Measurements from ENCODE around the gene CIZ1.
A peak's percentile ranks its signal among the peaks of the same experiment; 100 is the strongest.
"Not testable (repeated sequence)": the region's sequence is repeated elsewhere in the genome, so short reads cannot be mapped to it uniquely, and the experiment has no call there.

Gene CIZ1

DNA sequence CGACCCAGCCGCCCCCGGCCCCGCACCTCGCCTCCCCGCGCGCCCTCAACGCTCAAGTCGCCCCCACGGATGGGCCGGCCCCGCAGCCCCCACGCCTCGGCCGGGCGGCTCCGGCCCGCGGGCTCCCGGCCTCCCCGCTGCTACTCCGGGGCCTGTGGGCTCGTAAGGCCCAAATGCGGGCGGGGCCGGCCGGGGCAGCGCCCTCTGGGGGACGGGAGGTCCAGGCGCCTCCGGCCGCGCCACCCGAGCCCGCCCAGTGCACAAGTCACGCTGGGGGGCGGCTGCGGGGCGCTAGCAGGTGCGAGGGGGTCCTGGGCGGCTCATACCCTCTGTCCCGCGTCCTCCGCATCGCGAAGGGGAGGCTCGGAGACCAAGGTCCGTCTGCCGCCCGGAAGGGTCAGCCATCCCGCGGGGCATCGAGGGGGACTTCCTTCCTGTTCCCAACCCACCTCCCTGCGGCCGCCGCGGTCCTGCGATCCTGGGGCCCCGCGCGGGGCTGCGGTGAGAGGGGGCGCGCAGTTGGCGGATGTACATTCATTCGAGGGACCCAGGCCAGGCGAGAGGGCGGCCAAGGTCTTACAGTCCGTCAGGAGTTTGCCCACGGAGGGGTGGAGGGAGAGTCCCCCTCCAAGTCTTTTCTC is at the start of gene CIZ1:
TSS of gene CIZ1 (minus strand) at position 167 of the 641 bp plus-strand sequence. CDS start 715 bp downstream, outside the sequence.
- DNase-seq (ENCODE audit: low read depth in 2 of 2) = peak; percentile 34 to 59

GRCh38 chr9:128233817-128234406 is 42.5 kb upstream of the CIZ1 start:
- no peak for DNase-seq (ENCODE audit: low read depth in 2 of 2)

- DNase-seq (ENCODE audit: low read depth in 2 of 2) = no peak
Observed at GRCh38 chr9:128232528-128233428, 41.4 kb upstream of the CIZ1 start.

- no peak for DNase-seq (ENCODE audit: low read depth in 2 of 2)
Observed at GRCh38 chr9:128231638-128232527, 40.5 kb upstream of the CIZ1 start.

GRCh38 chr9:128230897-128231296 is 39.5 kb upstream of the CIZ1 start:
- not testable (repeated sequence) for DNase-seq (ENCODE audit: low read depth in 2 of 2)

DNA sequence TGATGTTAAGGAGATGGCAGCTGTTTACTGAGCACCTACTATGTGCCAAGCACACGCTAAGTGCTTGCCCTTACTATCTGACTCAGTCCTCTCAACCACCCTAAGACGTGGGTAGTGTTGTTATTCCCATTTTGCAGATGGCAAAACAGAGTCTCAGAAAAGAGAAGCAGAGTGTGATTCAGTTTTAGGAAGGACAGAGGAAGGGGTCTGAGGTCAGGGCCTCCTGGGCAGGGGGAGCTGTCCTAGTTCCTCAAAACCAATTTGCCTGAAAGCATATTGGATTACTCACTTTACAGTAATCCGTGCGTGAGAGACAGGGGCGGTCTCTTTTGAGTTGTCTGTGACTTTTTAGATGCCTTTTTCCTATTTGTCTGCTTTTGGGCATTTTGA is 35.0 kb upstream of the CIZ1 start:
- no peak for DNase-seq (ENCODE audit: low read depth in 2 of 2)

DNA sequence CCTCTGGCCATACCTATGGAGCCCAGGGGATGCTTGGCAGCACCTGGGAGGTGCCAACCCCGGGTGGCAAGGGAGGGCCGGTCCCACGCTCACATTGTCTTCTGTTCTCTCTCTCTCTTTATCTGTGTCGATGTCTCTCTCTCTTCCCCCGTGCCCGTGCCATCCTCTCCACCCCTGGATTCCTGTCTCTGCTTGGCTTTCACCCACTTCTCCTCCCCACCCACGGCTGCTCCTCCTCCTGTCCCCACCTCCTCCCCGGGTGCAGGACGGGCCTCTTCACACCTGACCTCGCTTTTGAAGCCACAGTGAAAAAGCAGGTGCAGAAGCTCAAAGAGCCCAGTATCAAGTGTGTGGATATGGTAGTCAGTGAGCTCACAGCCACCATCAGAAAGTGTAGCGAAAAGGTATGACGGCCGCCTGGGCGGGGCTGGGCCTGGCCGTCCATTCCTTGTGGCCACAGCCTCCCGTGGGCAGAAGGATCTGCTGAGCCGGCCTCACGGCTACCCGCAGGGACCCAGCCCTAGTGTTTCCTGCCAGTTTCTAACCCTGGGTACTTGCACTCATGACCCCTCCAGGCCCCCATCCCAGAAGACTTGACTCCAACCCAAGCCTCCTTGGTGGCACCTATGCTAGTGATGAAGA is 34.5 kb upstream of the CIZ1 start:
- DNase-seq (ENCODE audit: low read depth in 2 of 2) = no peak

DNA sequence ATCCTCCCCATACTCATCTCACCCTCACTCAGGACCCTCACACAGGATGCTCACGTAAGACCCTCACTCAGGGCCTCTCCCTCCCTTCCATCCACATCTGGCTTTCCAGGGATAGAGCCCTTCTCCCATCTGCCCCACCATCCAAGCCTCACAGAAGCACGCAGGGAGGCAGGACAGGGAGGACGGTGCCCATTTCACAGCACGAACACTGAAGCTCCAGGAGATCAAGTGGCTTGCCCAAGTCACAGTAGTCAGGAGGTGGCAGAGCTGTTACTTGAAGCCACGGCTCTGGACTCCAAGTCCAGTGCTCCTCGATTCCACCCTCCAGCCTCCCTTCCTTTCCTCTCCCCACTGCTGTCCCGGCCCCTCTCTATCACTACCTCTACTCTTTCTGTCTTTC is 33.5 kb upstream of the CIZ1 start:
- DNase-seq (ENCODE audit: low read depth in 2 of 2) = no peak

DNA sequence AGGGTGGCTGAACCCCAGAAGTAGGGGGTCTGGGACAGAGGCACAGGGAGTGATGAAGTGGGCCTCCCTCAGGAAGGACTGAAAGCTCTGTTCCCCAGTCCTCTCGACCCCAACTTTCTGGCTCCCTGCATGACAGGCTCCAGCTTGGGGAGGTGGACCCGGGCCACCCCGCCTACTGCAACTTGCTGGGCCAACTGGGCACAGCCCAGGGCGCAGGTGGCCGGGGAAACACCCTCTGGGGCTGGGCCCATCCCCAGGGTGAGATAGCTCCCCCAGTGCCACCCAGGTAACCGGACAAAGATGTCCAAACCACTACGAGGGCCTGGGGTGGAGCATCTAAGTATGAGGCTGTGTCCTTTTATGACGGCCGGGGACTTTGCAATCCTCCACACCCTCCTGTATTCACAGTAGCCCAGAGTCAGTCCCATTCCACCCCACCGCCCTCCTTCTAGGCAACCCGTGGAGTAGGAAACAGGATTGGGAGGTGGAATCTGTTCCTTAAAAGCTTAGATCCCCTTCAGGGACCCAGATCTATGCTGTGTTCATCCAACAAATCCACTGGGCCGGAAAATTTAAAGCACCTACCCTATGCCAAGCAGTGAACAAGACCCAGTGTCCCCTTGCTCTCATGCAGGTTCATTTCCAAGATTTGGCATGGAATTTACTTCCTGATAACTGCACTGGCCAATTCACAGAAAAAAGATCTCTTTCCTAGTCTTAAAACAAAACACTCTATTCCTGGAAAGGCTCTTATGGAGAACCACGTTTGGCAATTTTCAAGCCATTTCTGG is 31.7 kb upstream of the CIZ1 start:
- DNase-seq (ENCODE audit: low read depth in 2 of 2) = no peak

DNA sequence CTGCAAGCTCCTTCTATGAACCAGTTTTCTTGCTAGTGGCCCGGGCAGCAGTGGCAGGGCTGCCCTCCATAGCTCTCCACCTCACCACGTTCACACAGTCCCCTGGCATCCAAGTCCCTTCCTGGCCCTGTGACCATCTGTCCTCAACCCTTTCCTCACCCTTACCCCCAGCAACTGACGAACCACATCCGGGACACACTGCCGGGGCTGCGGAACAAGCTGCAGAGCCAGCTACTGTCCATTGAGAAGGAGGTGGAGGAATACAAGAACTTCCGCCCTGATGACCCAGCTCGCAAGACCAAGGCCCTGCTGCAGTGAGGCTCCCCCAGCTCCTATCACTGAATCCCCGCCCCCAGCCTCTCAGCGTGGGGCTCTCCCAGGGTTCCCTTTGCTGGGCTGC is 30.7 kb upstream of the CIZ1 start:
- no peak for DNase-seq (ENCODE audit: low read depth in 2 of 2)

- DNase-seq (ENCODE audit: low read depth in 2 of 2) = no peak
Observed at GRCh38 chr9:128219831-128220230, 28.5 kb upstream of the CIZ1 start.

- DNase-seq (ENCODE audit: low read depth in 2 of 2) = peak; percentile 72 to 83
Observed at GRCh38 chr9:128218518-128219389, 27.4 kb upstream of the CIZ1 start.

DNA sequence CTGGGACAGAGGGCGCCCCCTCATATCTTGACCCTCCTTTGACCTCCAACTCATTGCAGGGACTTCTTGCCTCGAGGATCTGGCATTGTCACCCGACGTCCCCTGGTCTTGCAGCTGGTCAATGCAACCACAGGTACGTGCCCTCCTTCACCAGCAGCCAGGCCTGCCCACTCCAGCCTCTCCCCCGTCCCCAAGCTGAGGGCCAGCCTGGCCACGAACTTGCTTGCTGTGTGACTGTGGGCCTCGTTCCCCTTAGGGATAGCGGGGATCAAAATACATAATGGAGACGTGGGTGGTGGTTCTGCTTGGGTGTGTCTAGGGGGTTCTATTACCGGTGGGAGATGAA is 26.8 kb upstream of the CIZ1 start:
- DNase-seq (ENCODE audit: low read depth in 2 of 2) = no peak

DNA sequence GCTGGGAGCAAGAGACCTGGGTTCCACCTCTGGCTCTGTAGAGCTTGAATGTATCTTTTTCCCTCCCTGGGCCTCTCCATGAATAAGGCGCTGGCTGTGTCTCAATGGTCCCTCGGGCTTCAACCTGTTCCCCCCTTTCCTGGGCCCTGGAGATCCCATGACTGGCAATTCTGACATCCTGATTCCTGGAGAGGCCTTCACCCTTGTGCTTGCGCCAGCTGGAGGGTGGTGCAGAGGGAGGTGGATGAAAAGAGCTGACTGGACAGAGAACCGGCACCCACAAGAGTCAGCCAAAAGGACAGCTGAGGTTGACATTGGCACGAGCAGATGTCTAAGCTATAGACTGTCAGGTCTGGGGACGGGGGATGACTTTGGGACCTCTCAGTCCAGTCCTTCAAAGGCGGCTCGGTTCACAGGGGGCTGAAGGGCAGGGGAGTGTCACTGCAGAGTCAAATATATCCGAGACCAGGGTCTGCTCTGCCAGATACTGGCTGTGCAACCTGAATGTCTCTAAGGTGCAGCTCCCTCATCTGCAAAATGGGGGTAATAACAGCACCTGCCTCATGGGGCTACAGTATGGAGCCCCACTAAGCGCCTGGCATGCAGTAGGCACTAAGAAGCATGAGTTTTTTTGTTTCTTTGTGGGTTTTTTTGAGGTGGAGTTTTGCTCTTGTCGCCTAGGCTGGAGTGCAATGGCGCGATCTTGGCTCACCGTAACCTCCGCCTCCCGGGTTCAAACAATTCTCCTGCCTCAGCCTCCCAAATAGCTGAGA is 25.6 kb upstream of the CIZ1 start:
- no peak for DNase-seq (ENCODE audit: low read depth in 2 of 2)

DNA sequence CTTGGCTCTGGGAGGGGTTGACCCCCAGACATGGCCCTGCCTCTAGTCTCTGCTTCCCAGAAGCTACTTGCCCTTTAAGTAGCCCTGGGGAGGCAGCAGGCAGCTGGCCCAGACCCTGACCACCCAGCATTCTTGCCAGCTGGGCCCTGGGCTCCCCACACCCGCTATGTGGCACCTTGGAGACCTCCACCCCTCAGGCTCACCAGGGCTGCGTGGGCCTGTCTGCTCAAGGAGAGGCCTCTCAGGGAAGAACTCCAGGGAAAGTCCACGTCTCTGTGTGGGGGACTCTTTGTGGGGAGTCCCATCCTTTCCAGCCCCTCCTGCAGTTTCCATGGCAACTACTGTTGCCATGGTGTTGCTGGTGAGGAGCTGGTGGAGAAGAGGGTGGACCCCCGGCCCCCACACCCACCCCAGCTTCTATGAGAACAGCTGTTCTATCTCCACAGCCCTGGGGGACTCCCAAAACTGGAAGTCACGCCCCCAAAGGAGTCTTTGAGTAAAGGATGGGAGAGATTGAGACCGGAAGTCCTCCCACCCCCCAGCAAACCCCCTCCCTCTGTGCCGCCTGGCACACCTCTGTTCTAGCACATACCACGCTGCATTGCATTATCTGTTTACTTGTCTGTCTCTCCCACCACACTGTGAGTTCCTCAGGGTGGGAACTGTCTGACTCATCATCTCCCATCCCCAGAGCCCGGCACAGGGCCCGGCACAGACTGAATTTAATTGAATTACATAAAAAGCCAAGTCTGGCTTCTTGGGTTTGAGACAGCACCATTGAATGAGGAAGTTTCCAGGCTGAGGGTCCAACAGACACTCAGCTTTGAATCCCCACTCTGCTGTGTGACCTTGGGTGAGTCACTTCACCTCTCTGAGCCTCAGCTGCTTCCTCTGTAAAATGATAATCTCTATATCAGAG is 24.4 kb upstream of the CIZ1 start:
- DNase-seq (ENCODE audit: low read depth in 2 of 2) = no peak

GRCh38 chr9:128214571-128215490 is 23.5 kb upstream of the CIZ1 start:
- DNase-seq (ENCODE audit: low read depth in 2 of 2) = no peak
